K562 (cell line): Measurements from ENCODE around the gene SCN1A. TPM values are rescaled to one million over a fixed set of nuclear protein-coding genes. Genes with fewer than 3 reads are reported as not detected.
"Not testable (repeated sequence)": the region's sequence is repeated elsewhere in the genome, so short reads cannot be mapped to it uniquely, and the experiment has no call there.

Experiments used
- ATAC-seq: fragments of 200-7000 bp; cut with Tn5 transposase; 3 replicates; pipeline ENCODE4 v1.9.1; 2020; ENCODE audit warnings: moderate library complexity
- BruUV-seq: library from RNA; stranded (reverse); fragments of 400-500 nt; replicated peaks from 2 replicates; lab custom pipeline; 2021; lab: Mats Ljungman, UMichigan
- CTCF ChIA-PET: fragments of 300-600 bp; formaldehyde crosslinking; extraction: SDS; loops from one replicate; lab custom pipeline; 2021; ENCODE audit warnings: low intra/inter-chr PET ratio; lab: Yijun Ruan, JAX
- POLR2A ChIA-PET: fragments of 300-600, 350-650 bp; sonication (Branson Sonifier 250); formaldehyde crosslinking; extraction: SDS; loops from one replicate; lab custom pipeline; 2021; ENCODE audit warnings: antibody characterized with exemption, inconsistent platforms; lab: Yijun Ruan, JAX
- DNase-seq, 4 experiments: peaks; one replicate each; pipeline versions ENCODE4 v3.0.0 to v3.0.0-alpha.2; 2011 to 2018; ENCODE audit warnings: low spot score in 3 of 4, mixed read lengths in 3 of 4; ENCODE audit errors: extremely low read depth in 1 of 4
- FAIRE-seq: peaks from 2 replicates; lab custom pipeline; 2011; peaks lifted over from hg19 to GRCh38; lab: Jason Lieb, UNC
- H2AFZ ChIP-seq: 2 replicates; pipeline ENCODE4 v1.6.0; 2011; ENCODE audit warnings: low read depth, low read length, control low read depth, inconsistent platforms
- H3K27ac ChIP-seq: fragments of 200-600 bp; 3 replicates; pipeline ENCODE4 v1.8.0; 2011; ENCODE audit warnings: low read depth, mild to moderate bottlenecking, control low read depth, inconsistent platforms, low read length, moderate library complexity, mixed read lengths; ENCODE audit errors: extremely low read depth
- H3K27me3 ChIP-seq, 2 experiments: fragments of 300-600 bp in 1 of 2; 2 replicates in 1 of 2; 3 replicates in 1 of 2; pipeline versions ENCODE4 v1.6.0 to v1.8.0; 2011; ENCODE audit warnings: inconsistent platforms in 2 of 2, low read length in 2 of 2, mild to moderate bottlenecking in 1 of 2, mixed read lengths in 1 of 2, moderate library complexity in 1 of 2; ENCODE audit not compliant: control insufficient read depth in 2 of 2, insufficient read depth in 2 of 2
- H3K36me3 ChIP-seq: fragments of 300-600 bp; 3 replicates; pipeline ENCODE4 v1.8.0; 2011; ENCODE audit warnings: mild to moderate bottlenecking, low read length, inconsistent platforms; ENCODE audit not compliant: control insufficient read depth, insufficient read depth
- H3K4me1 ChIP-seq, 2 experiments: fragments of 200-600 bp in 1 of 2; replicated peaks in 1 of 2; 2 replicates in 1 of 2; 3 replicates in 1 of 2; pipeline versions ENCODE4 v1.5.1 to v1.8.0; 2011; ENCODE audit warnings: inconsistent platforms in 2 of 2, low read length in 2 of 2, mild to moderate bottlenecking in 1 of 2, mixed read lengths in 1 of 2, moderate library complexity in 1 of 2; ENCODE audit not compliant: control insufficient read depth in 2 of 2, insufficient read depth in 2 of 2
- H3K4me2 ChIP-seq: 2 replicates; pipeline ENCODE4 v1.6.1; 2011; ENCODE audit warnings: low read length, control low read depth, inconsistent platforms, mixed read lengths; ENCODE audit not compliant: insufficient read depth
- H3K4me3 ChIP-seq: fragments of 200-600 bp; sonication (generic), shearing (Covaris generic); 2 replicates; pipeline ENCODE4 v1.5.1; 2016; ENCODE audit warnings: control low read depth, inconsistent platforms
- H3K79me2 ChIP-seq: fragments of 200-600 bp; 3 replicates; pipeline ENCODE4 v1.8.0; 2011; ENCODE audit warnings: low read length, inconsistent platforms; ENCODE audit not compliant: control insufficient read depth, insufficient read depth
- H3K9ac ChIP-seq, 2 experiments: 2 replicates each; pipeline versions ENCODE4 v1.6.0 to v1.6.1; 2011; ENCODE audit warnings: low read depth in 2 of 2, low read length in 2 of 2, control low read depth in 1 of 2, inconsistent platforms in 1 of 2, mild to moderate bottlenecking in 1 of 2, mixed read lengths in 1 of 2; ENCODE audit not compliant: insufficient read depth in 1 of 2
- H3K9me1 ChIP-seq: one replicate; pipeline ENCODE4 v1.6.0; 2011; ENCODE audit warnings: inconsistent platforms, mild to moderate bottlenecking, low read length, moderate library complexity; ENCODE audit not compliant: control insufficient read depth, insufficient read depth
- H3K9me3 ChIP-seq: replicated peaks from 2 replicates; pipeline ENCODE4 v1.5.1; 2011; ENCODE audit warnings: low read depth, low read length, inconsistent platforms; ENCODE audit not compliant: control insufficient read depth, insufficient read depth
- H4K20me1 ChIP-seq: replicated peaks from 2 replicates; pipeline ENCODE4 v1.6.1; 2011; ENCODE audit warnings: low read length, inconsistent platforms, mixed read lengths; ENCODE audit not compliant: control insufficient read depth, insufficient read depth
- GMEB1 ChIP-seq: fragments of 250-450 bp; sonication (Bioruptor Pico); IDR thresholded peaks from 2 replicates; pipeline ENCODE4 v1.4.0; 2020; ENCODE audit warnings: mild to moderate bottlenecking
- PHF21A ChIP-seq: fragments of 450-650 bp; IDR thresholded peaks from 2 replicates; pipeline ENCODE4 v1.6.1; 2017; ENCODE audit warnings: low read depth, borderline replicate concordance
- ZC3H8 ChIP-seq: fragments of 450-650 bp; IDR thresholded peaks from 2 replicates; pipeline ENCODE4 v1.6.1; 2017
- WGBS: fragments of 100-300 bp; shearing (Covaris generic); methylation state at CpG from one replicate; pipeline ENCODE4 v1.1.6; 2016; ENCODE audit warnings: low coverage, mixed read lengths; ENCODE audit not compliant: insufficient coverage; ENCODE audit errors: missing lambda C conversion rate; 5-methylcytosine and 5-hydroxymethylcytosine counted together
- in situ Hi-C: fragments of 300-500 bp; cut with MboI; formaldehyde crosslinking; loops from 4 replicates; pipeline ENCODE4 v1.15.0; 2018; ENCODE audit warnings: inconsistent platforms, mixed read lengths
- intact Hi-C: fragments of 100-400 bp; cut with micrococcal nuclease; formaldehyde crosslinking; loops from 2 replicates; pipeline ENCODE4 v1.14.2; 2022
- polyA plus RNA-seq, 8 experiments: library from polyadenylated mRNA; depleted of rRNA in 4 of 8; stranded (reverse) in 5 of 8; unstranded in 3 of 8; fragments of >200 nt; fragmentation: Nextera tagmentation in 2 of 8; fragmentation: Illumina TruSeq in 1 of 8; extraction: Ambion mirVana in 2 of 8; extraction: Trizol in 1 of 8; gene quantifications; 2 replicates each; pipeline versions ENCODE4 v1.2.1 to v1.2.3, GENCODE V29; 2011 to 2014; ENCODE audit warnings: inconsistent platforms in 1 of 8, missing spikeins in 1 of 8
- total RNA-seq, 7 experiments: library from RNA; depleted of rRNA in 6 of 7; stranded (reverse); fragments of >200 nt in 6 of 7; fragmentation: Illumina TruSeq in 2 of 7; extraction: Trizol in 2 of 7; gene quantifications; 2 replicates each; pipeline versions ENCODE4 v1.2.1 to v1.2.3, GENCODE V29; 2011 to 2021; ENCODE audit warnings: low replicate concordance in 1 of 7

Gene SCN1A
- total and polyA plus RNA-seq, 9 of the 15 experiments (the other 6 are each of a cell fraction or from before 2014, with no cell fraction given), result not detected

DNA sequence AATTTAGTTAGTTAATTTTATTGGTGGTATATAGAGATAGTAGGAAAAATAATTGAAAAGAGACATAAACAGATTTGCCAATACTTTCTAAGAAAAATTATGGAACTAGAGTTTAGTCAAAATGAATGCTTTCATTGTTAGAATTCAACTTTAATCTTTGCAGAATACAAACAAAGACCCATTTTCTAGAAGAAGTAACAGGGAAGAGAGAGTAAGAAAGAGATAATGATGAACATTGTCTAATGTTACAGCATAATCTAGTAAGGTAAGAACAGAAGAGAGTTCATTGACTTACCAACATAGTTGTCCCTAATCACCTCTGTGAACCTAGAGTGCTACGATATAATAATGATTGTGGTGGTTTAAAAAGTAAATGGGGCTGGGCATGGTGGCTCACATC, 23.7 kb downstream of the SCN1A start:
- Histone ChIP-seq H4K20me1 (no peaks in the 10 kb centered on the region), H3K27me3 (no peaks in the 10 kb centered on the region), H3K36me3 (no peaks in the 10 kb centered on the region), H3K27ac (no peak overlapping the region), H3K4me3 (no peak overlapping the region), H2AFZ (no peak overlapping the region), H3K9ac (no peak overlapping the region), H3K9me1 (no peaks in the 10 kb centered on the region), H3K79me2 (no peaks in the 10 kb centered on the region), H3K4me2 (no peak overlapping the region), H3K4me1 (no peaks in the 10 kb centered on the region), H3K9me3 (no peaks in the 10 kb centered on the region)
- no TSS peak for BruUV-seq
- intact Hi-C loops, result no loop called here
- CTCF ChIA-PET, result interaction anchor here (3.6 kb wide), 1 partner anchor 47 kb away, joined by 19 read pairs; no protein-coding TSS in a partner anchor
- POLR2A ChIA-PET, result no interaction called here
- ATAC-seq, result no peak
- WGBS, result 0% methylated on average over 1 of the region's 1 CpG
- no peak for FAIRE-seq
- TF ChIP-seq GMEB1 (CRISPR knock-in tag) (no peak), ZC3H8 (no peak), PHF21A (no peak)
- DNase-seq, result no peak
- in situ Hi-C loops, result no loop called here

DNA sequence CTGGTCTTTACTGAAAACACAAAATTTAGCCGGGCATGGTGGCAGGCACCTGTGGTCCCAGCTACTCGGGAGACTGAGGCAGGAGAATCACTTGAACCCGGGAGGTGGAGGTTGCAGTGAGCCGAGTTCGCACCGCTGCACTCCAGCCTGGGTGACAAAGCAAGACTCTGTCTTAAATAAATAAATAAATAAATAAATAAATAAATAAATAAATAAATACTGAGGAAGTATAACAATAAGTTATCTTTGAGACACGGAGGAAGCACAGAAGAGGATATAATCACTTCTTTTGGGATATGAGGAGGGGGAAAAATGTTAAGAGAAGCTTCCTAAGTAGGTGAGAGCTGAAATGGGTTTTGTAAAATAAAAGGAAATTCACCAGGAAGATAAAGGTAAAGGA, 24.5 kb downstream of the SCN1A start:
- BruUV-seq, H2AFZ ChIP-seq, CTCF ChIA-PET, H3K9me3 ChIP-seq, in situ Hi-C loops, H3K9ac ChIP-seq, H3K79me2 ChIP-seq, H3K27me3 ChIP-seq, H3K9me1 ChIP-seq, ATAC-seq, H3K4me1 ChIP-seq, FAIRE-seq, intact Hi-C loops, H3K36me3 ChIP-seq, H3K4me2 ChIP-seq, H4K20me1 ChIP-seq, H3K4me3 ChIP-seq, DNase-seq, H3K27ac ChIP-seq: not testable (repeated sequence)
- WGBS, result 18% methylated on average over 7 of the region's 7 CpGs
- POLR2A ChIA-PET, result interaction anchor here (1.3 kb wide), 1 partner anchor 10 kb away, joined by 6 read pairs; no protein-coding TSS in a partner anchor
